ENCODE results near the gene SLC25A44. TPM values are rescaled to one million over a fixed set of nuclear protein-coding genes. Genes with fewer than 3 reads are reported as not detected.

Gene SLC25A44
- total RNA-seq, 1 experiment from 2014 or later, result 40.2 TPM

- no peaks in the 10 kb centered on the region for H3K27me3 ChIP-seq (ENCODE audit: insufficient read depth, low read length)
- no peaks in the 10 kb centered on the region for H3K27me3 Mint-ChIP-seq (ENCODE audit: low read depth)
- TF ChIP-seq, protein P1, sequence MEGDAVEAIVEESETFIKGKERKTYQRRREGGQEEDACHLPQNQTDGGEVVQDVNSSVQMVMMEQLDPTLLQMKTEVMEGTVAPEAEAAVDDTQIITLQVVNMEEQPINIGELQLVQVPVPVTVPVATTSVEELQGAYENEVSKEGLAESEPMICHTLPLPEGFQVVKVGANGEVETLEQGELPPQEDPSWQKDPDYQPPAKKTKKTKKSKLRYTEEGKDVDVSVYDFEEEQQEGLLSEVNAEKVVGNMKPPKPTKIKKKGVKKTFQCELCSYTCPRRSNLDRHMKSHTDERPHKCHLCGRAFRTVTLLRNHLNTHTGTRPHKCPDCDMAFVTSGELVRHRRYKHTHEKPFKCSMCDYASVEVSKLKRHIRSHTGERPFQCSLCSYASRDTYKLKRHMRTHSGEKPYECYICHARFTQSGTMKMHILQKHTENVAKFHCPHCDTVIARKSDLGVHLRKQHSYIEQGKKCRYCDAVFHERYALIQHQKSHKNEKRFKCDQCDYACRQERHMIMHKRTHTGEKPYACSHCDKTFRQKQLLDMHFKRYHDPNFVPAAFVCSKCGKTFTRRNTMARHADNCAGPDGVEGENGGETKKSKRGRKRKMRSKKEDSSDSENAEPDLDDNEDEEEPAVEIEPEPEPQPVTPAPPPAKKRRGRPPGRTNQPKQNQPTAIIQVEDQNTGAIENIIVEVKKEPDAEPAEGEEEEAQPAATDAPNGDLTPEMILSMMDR (conservative IDR thresholded peaks at IDR 0.05), result no peak
- H3K4me1 ChIP-seq (ENCODE audit: insufficient read depth, low read length), result no peaks in the 10 kb centered on the region
- H4K8ac ChIP-seq (replicated peaks; ENCODE audit: insufficient read length, low read depth, low read length), result no peak overlapping the region
- H3K4ac ChIP-seq (ENCODE audit: low read depth, low read length), result no peak overlapping the region
- H4K5ac ChIP-seq (ENCODE audit: insufficient read length, low read depth, low read length), result no peak overlapping the region
- no peaks in the 10 kb centered on the region for H3K23me2 ChIP-seq (ENCODE audit: insufficient read length, low read depth, low read length, poor library complexity, severe bottlenecking)
- H2BK15ac ChIP-seq (ENCODE audit: low read depth, low read length), result no peak overlapping the region
- H3K27ac ChIP-seq (ENCODE audit: insufficient read length, low read depth, low read length), result no peak overlapping the region
- H2AFZ ChIP-seq (ENCODE audit: low read length), result no peak overlapping the region
- H2AK5ac ChIP-seq (ENCODE audit: insufficient read length, low read length), result no peak overlapping the region
- H3K79me2 ChIP-seq (ENCODE audit: insufficient read depth, low read length), result no peaks in the 10 kb centered on the region
- no peak for DNase-seq
- peaks cover 49 to 85% (median 74%) of the 10 kb centered on the region in 3 experiments for H3K36me3 Mint-ChIP-seq (ENCODE audit: insufficient read depth in 1 of 3, low read depth in 3 of 3)
- no CpG with 5 or more reads among the region's 2 CpGs for WGBS (ENCODE audit: extremely low coverage, insufficient read length, low lambda C conversion rate)
- H3K4me3 Mint-ChIP-seq, result no peak overlapping the region
- no peak overlapping the region for H4K91ac ChIP-seq (ENCODE audit: insufficient read length, low read depth, low read length)
- no peak overlapping the region for H3K14ac ChIP-seq (ENCODE audit: insufficient read depth, low read length)
- no peaks in the 10 kb centered on the region for H3K79me1 ChIP-seq (ENCODE audit: insufficient read depth, low read depth, low read length, poor library complexity, severe bottlenecking)
- no peaks in the 10 kb centered on the region for H3K4me1 Mint-ChIP-seq
- no peak overlapping the region for H3K18ac ChIP-seq (ENCODE audit: insufficient read length, low read depth, low read length)
- H4K20me1 ChIP-seq (ENCODE audit: control insufficient read depth, insufficient read depth, insufficient read length), result no peaks in the 10 kb centered on the region
- no peak overlapping the region for H2BK12ac ChIP-seq (ENCODE audit: insufficient read length, low read depth, low read length)
- no peak overlapping the region for H3K4me2 ChIP-seq (ENCODE audit: insufficient read depth, insufficient read length, low read length)
- H3K23ac ChIP-seq (ENCODE audit: insufficient read length, low read depth, low read length), result no peak overlapping the region
- no peak overlapping the region for H3K56ac ChIP-seq (ENCODE audit: insufficient read length, low read depth, low read length)
- H3K9ac ChIP-seq (ENCODE audit: extremely low read depth, insufficient read length, low read length), result no peak overlapping the region
- H3K9me3 Mint-ChIP-seq, result no peaks in the 10 kb centered on the region
- no peak overlapping the region for H2BK20ac ChIP-seq (ENCODE audit: low read depth, low read length, poor library complexity, severe bottlenecking)
- H3K9me3 ChIP-seq (ENCODE audit: control insufficient read depth, low read depth, low read length), result no peaks in the 10 kb centered on the region
- H3K27ac Mint-ChIP-seq, result no peak overlapping the region
- no peak overlapping the region for H3T11ph ChIP-seq (ENCODE audit: low read length)
- no peak overlapping the region for H2BK120ac ChIP-seq (ENCODE audit: low read depth, low read length, poor library complexity, severe bottlenecking)
- H2BK5ac ChIP-seq (ENCODE audit: insufficient read length, low read length), result no peak overlapping the region
Measured at GRCh38 chr1:156257711-156258110, 63.8 kb downstream of the SLC25A44 start.

All from H9 (cell line).